VCaP (cell line): ENCODE data around the gene TBX4.
"Not testable (repeated sequence)": the region's sequence is repeated elsewhere in the genome, so short reads cannot be mapped to it uniquely, and the experiment has no call there.

Experiments used
- H3K27ac ChIP-seq: fragments of 450-650 bp; 2 replicates; pipeline ENCODE4 v1.5.1; 2017
- CTCF ChIP-seq: fragments of 450-650 bp; conservative IDR thresholded peaks from 2 replicates; pipeline ENCODE4 v1.5.1; 2017; ENCODE audit warnings: mild to moderate bottlenecking, moderate library complexity

Gene TBX4

GRCh38 chr17:61426482-61427304 lies 25.5 kb upstream of the TBX4 start:
- H3K27ac ChIP-seq = no peak overlapping the region
- TF ChIP-seq CTCF = no peak

DNA sequence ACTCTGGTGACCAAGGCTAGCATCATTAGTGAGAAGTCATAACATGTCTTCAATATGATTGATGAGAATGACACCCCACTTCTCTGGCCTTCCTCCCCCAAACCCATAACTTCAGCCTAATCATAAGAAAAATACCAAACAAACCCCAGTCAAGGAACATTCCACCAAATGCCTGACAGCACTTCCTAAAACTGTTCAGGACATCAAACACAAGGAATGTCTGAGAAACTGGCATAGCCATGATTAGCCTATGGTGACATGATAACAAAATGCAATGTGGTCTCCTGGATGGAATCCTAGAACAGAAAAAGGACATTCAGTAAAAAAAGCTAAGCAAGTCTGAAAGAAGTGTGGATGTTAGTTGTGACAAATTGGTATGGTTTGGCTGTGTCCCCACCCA lies 24.7 kb upstream of the TBX4 start:
- H3K27ac ChIP-seq = no peak overlapping the region
- TF ChIP-seq CTCF = no peak

GRCh38 chr17:61429274-61429673 lies 22.9 kb upstream of the TBX4 start:
- no peak overlapping the region for H3K27ac ChIP-seq
- no peak for TF ChIP-seq CTCF

- H3K27ac ChIP-seq = not testable (repeated sequence)
Measured at GRCh38 chr17:61429831-61430230, 22.4 kb upstream of the TBX4 start.

DNA sequence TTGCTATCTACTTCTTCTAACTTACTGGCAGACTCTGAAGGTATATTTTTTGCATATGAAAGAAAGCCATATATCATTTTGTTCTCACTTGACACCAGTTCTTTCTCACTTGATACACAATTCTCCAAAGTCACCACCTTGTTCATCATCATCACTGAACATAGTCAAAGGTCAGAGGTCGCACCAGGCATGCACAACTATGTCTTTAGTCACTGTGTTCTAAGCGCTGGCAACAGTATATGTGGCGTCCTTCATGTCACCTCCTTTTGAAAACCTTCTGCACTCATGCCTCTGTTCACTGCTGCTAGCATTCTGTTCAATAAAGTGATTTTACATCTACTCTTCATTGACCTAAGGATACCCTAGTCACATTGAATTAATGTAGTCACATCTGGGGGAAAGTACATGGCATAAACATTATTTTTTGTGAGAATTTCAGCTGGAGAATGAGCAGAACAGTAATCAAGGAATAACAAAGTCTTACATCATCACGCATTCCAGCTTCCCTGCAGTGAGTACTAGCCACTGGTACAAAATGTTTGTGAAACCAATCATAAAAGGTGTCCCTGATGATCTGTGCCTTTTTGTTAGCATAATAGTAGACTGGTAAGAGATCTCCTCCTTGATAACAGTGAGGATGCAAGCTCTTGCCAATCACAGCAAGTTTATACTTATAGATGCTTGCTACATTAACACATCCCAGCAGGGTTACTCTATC lies 20.5 kb upstream of the TBX4 start:
- H3K27ac ChIP-seq = peak overlapping the region; percentile 9; the same call in 1 of the 2 replicates
- no peak for TF ChIP-seq CTCF

DNA sequence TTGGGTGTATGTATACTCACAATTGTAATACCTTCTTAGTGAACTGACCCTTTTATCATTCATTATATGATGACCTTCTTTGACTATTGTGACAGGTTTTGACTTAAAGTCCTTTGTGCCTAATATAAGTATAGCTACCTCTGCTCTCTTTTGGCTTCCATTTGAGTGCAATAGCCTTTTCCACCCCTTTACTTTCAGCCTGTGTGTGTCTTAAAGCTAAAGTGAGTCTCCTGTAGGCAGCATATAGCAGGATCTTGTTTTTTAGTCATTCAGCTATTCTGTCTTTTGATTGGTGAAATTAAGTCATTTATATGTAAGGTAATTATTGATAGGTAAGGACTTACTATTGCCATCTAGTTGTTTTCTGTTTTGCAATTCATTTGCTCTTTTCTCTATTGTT lies 15.9 kb upstream of the TBX4 start:
- H3K27ac ChIP-seq = no peak overlapping the region
- TF ChIP-seq CTCF = no peak

GRCh38 chr17:61436995-61437704 lies 15.1 kb upstream of the TBX4 start:
- no peak overlapping the region for H3K27ac ChIP-seq
- TF ChIP-seq CTCF = no peak
